Body of pancreas (tissue), 4 donors: ENCODE data around the gene PIEZO2.

Source experiments
- POLR2A ChIP-seq, 3 donors: fragments of 450-650 bp; IDR thresholded peaks; one replicate each; pipeline ENCODE4 v1.6.1; 2016; ENCODE audit warnings: antibody characterized with exemption in 3 of 3, mild to moderate bottlenecking in 2 of 3
- TF ChIP-seq, protein P1 (sequence below), 7 experiments: fragments of 450-650 bp in 4 of 7; fragments of 200-600 bp in 3 of 7; sonication (generic) in 3 of 7; IDR thresholded peaks; one replicate each; pipeline ENCODE4 v1.5.1; 2016 to 2019; ENCODE audit warnings: antibody characterized with exemption in 7 of 7

GRCh38 chr18:10686308-10686707 lies 463.1 kb downstream of the PIEZO2 start:
- TF ChIP-seq POLR2A (IDR thresholded peaks at IDR 0.05), result no peak
- TF ChIP-seq, protein P1, sequence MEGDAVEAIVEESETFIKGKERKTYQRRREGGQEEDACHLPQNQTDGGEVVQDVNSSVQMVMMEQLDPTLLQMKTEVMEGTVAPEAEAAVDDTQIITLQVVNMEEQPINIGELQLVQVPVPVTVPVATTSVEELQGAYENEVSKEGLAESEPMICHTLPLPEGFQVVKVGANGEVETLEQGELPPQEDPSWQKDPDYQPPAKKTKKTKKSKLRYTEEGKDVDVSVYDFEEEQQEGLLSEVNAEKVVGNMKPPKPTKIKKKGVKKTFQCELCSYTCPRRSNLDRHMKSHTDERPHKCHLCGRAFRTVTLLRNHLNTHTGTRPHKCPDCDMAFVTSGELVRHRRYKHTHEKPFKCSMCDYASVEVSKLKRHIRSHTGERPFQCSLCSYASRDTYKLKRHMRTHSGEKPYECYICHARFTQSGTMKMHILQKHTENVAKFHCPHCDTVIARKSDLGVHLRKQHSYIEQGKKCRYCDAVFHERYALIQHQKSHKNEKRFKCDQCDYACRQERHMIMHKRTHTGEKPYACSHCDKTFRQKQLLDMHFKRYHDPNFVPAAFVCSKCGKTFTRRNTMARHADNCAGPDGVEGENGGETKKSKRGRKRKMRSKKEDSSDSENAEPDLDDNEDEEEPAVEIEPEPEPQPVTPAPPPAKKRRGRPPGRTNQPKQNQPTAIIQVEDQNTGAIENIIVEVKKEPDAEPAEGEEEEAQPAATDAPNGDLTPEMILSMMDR (IDR thresholded peaks at IDR 0.05), result no peak
